Measurements from ENCODE around the gene GRIP2.

GRIP2 gene

GRCh38 chr3:14480207-14481017, 59.7 kb downstream of the GRIP2 start:
- TF ChIP-seq OSR1 (CRISPR knock-in tag; IDR thresholded peaks at IDR 0.05), result no peak
- TF ChIP-seq ISL1 (CRISPR knock-in tag; IDR thresholded peaks at IDR 0.05), result peak; percentile 18; the same call in 1 of the 2 replicates
- ATAC-seq, result no peak

- no peak for ATAC-seq
Observed at GRCh38 chr3:14479591-14479990, 60.6 kb downstream of the GRIP2 start.

GRCh38 chr3:14478956-14479550, 61.1 kb downstream of the GRIP2 start:
- TF ChIP-seq ARNTL (CRISPR knock-in tag; IDR thresholded peaks at IDR 0.05; ENCODE audit: borderline replicate concordance, low read depth), result no peak
- TF ChIP-seq PATZ1 (CRISPR knock-in tag; IDR thresholded peaks at IDR 0.05; ENCODE audit: borderline replicate concordance), result no peak

More at GRCh38 chr3:14479591-14479990, 60.6 kb downstream of the GRIP2 start:
- TF ChIP-seq RARB (CRISPR knock-in tag; IDR thresholded peaks at IDR 0.05) (no peak), ISL1 (CRISPR knock-in tag; IDR thresholded peaks at IDR 0.05) (no peak), ZNF565 (CRISPR knock-in tag; conservative IDR thresholded peaks at IDR 0.05; ENCODE audit: low read depth) (no peak), ZNF70 (CRISPR knock-in tag; IDR thresholded peaks at IDR 0.05) (no peak), GLIS3 (CRISPR knock-in tag; IDR thresholded peaks at IDR 0.05) (no peak), PPARA (CRISPR knock-in tag; IDR thresholded peaks at IDR 0.05; ENCODE audit: borderline replicate concordance) (no peak), ZFP3 (CRISPR knock-in tag; IDR thresholded peaks at IDR 0.05) (no peak), TOX (CRISPR knock-in tag; IDR thresholded peaks at IDR 0.05; ENCODE audit: borderline replicate concordance) (no peak), ARNTL (CRISPR knock-in tag; IDR thresholded peaks at IDR 0.05; ENCODE audit: borderline replicate concordance, low read depth) (no peak), OSR1 (CRISPR knock-in tag; IDR thresholded peaks at IDR 0.05) (no peak), BACH2 (CRISPR knock-in tag; IDR thresholded peaks at IDR 0.05; ENCODE audit: borderline replicate concordance) (no peak), TSHZ2 (CRISPR knock-in tag; IDR thresholded peaks at IDR 0.05) (no peak), ZC3H10 (CRISPR knock-in tag; IDR thresholded peaks at IDR 0.05) (no peak), SNAI2 (CRISPR knock-in tag; IDR thresholded peaks at IDR 0.05) (no peak), ZFP30 (CRISPR knock-in tag; IDR thresholded peaks at IDR 0.05) (no peak)

GRCh38 chr3:14477311-14477935, 62.7 kb downstream of the GRIP2 start:
- no peak for ATAC-seq
- TF ChIP-seq ISL1 (CRISPR knock-in tag; IDR thresholded peaks at IDR 0.05) (no peak), TSHZ2 (CRISPR knock-in tag; IDR thresholded peaks at IDR 0.05) (no peak), RARB (CRISPR knock-in tag; IDR thresholded peaks at IDR 0.05) (no peak), POU6F1 (CRISPR knock-in tag; IDR thresholded peaks at IDR 0.05; ENCODE audit: borderline replicate concordance, low read depth) (no peak), CSRNP3 (CRISPR knock-in tag; IDR thresholded peaks at IDR 0.05) (no peak), OSR1 (CRISPR knock-in tag; IDR thresholded peaks at IDR 0.05) (no peak), ZNF8 (CRISPR knock-in tag; IDR thresholded peaks at IDR 0.05) (no peak), GLIS3 (CRISPR knock-in tag; IDR thresholded peaks at IDR 0.05) (no peak), ZC3H10 (CRISPR knock-in tag; IDR thresholded peaks at IDR 0.05) (no peak), ZNF70 (CRISPR knock-in tag; IDR thresholded peaks at IDR 0.05) (no peak), PPARA (CRISPR knock-in tag; IDR thresholded peaks at IDR 0.05; ENCODE audit: borderline replicate concordance) (no peak), TCF4 (CRISPR knock-in tag; IDR thresholded peaks at IDR 0.05; ENCODE audit: borderline replicate concordance) (no peak), ZFP3 (CRISPR knock-in tag; IDR thresholded peaks at IDR 0.05) (no peak), ESRRG (CRISPR knock-in tag; IDR thresholded peaks at IDR 0.05) (no peak)

More at GRCh38 chr3:14478956-14479550, 61.1 kb downstream of the GRIP2 start:
- ATAC-seq, result no peak
